IMR-90 (cell line): ENCODE results near the gene IL1A. TPM values are rescaled to one million over a fixed set of nuclear protein-coding genes. Genes with fewer than 3 reads are reported as not detected.

Experiments used
- ATAC-seq: fragments of 200-7000 bp; cut with Tn5 transposase; 2 replicates; pipeline ENCODE4 v1.9.1; 2020; ENCODE audit warnings: low read depth, mild to moderate bottlenecking, moderate library complexity
- BruUV-seq: library from RNA; stranded (reverse); fragments of 400-500 nt; replicated peaks from 2 replicates; lab custom pipeline; 2021; lab: Mats Ljungman, UMichigan
- CTCF ChIA-PET: fragments of 300-600 bp; formaldehyde crosslinking; extraction: SDS; loops from one replicate; lab custom pipeline; 2021; ENCODE audit warnings: antibody characterized with exemption; lab: Yijun Ruan, JAX
- POLR2A ChIA-PET: fragments of 300-600 bp; sonication (Branson Sonifier 250); formaldehyde crosslinking; loops from one replicate; lab custom pipeline; 2022; ENCODE audit warnings: antibody characterized with exemption; ENCODE audit not compliant: unreplicated experiment; lab: Charles Lee
- DNase-seq: peaks from one replicate; pipeline ENCODE4 v3.0.0; 2013
- H2AFZ ChIP-seq: replicated peaks from 2 replicates; pipeline ENCODE3; 2013; ENCODE audit warnings: low read length, mild to moderate bottlenecking; ENCODE audit not compliant: poor library complexity
- H2AK5ac ChIP-seq: 2 replicates; pipeline ENCODE4 v1.6.1; 2013; ENCODE audit warnings: low read depth, low read length, inconsistent platforms
- H2AK9ac ChIP-seq: replicated peaks from 2 replicates; pipeline ENCODE3; 2013; ENCODE audit warnings: mild to moderate bottlenecking, low read depth, low read length, moderate library complexity; ENCODE audit not compliant: poor library complexity
- H2BK120ac ChIP-seq: 2 replicates; pipeline ENCODE4 v1.6.1; 2013; ENCODE audit warnings: low read depth, low read length, inconsistent platforms
- H2BK15ac ChIP-seq: 3 replicates; pipeline ENCODE4 v1.6.1; 2013; ENCODE audit warnings: low read depth, low read length, inconsistent platforms
- H2BK20ac ChIP-seq: 2 replicates; pipeline ENCODE4 v1.6.1; 2013; ENCODE audit warnings: low read depth, mild to moderate bottlenecking, inconsistent platforms, low read length, moderate library complexity
- H2BK5ac ChIP-seq: 2 replicates; pipeline ENCODE4 v1.6.1; 2013; ENCODE audit warnings: mild to moderate bottlenecking, low read depth, low read length, inconsistent platforms; ENCODE audit not compliant: poor library complexity, severe bottlenecking
- H3K14ac ChIP-seq: replicated peaks from 2 replicates; pipeline ENCODE4 v1.6.1; 2013; ENCODE audit warnings: low read depth, low read length, inconsistent platforms
- H3K18ac ChIP-seq: 2 replicates; pipeline ENCODE4 v1.6.1; 2013; ENCODE audit warnings: low read depth, low read length, control low read depth
- H3K23ac ChIP-seq: 2 replicates; pipeline ENCODE4 v1.6.1; 2013; ENCODE audit warnings: low read depth, low read length, inconsistent platforms
- H3K27ac ChIP-seq: 2 replicates; pipeline ENCODE4 v1.5.1; 2013; ENCODE audit warnings: mild to moderate bottlenecking, control low read depth, low read length; ENCODE audit not compliant: insufficient read depth
- H3K27me3 ChIP-seq: 2 replicates; pipeline ENCODE4 v1.6.1; 2013; ENCODE audit warnings: low read length; ENCODE audit not compliant: control insufficient read depth, insufficient read depth
- H3K36me3 ChIP-seq: 2 replicates; pipeline ENCODE4 v1.6.1; 2013; ENCODE audit warnings: low read length, mixed read lengths; ENCODE audit not compliant: control insufficient read depth, insufficient read depth
- H3K4ac ChIP-seq: 2 replicates; pipeline ENCODE4 v1.6.1; 2013; ENCODE audit warnings: low read depth, low read length, inconsistent platforms
- H3K4me1 ChIP-seq: 2 replicates; pipeline ENCODE4 v1.6.1; 2013; ENCODE audit warnings: low read length, mixed read lengths; ENCODE audit not compliant: control insufficient read depth, insufficient read depth
- H3K4me2 ChIP-seq: 2 replicates; pipeline ENCODE4 v1.6.1; 2013; ENCODE audit warnings: low read depth, mild to moderate bottlenecking, control low read depth, low read length, moderate library complexity
- H3K4me3 ChIP-seq: 2 replicates; pipeline ENCODE4 v1.5.1; 2013; ENCODE audit warnings: low read depth, mild to moderate bottlenecking, control low read depth, low read length, moderate library complexity; ENCODE audit not compliant: insufficient read depth
- H3K56ac ChIP-seq: 2 replicates; pipeline ENCODE4 v1.6.1; 2013; ENCODE audit warnings: low read length, inconsistent platforms; ENCODE audit not compliant: insufficient read depth; ENCODE audit errors: extremely low read depth
- H3K79me1 ChIP-seq, 2 experiments: 2 replicates each; pipeline ENCODE4 v1.6.1; 2013; ENCODE audit warnings: low read length in 2 of 2, inconsistent platforms in 1 of 2, low read depth in 1 of 2
- H3K9ac ChIP-seq: 2 replicates; pipeline ENCODE4 v1.6.1; 2013; ENCODE audit warnings: low read depth, low read length, control low read depth
- H3K9me1 ChIP-seq: 2 replicates; pipeline ENCODE4 v1.6.1; 2013; ENCODE audit warnings: low read length, inconsistent platforms; ENCODE audit not compliant: insufficient read depth
- H3K9me3 ChIP-seq: 2 replicates; pipeline ENCODE4 v1.6.1; 2013; ENCODE audit warnings: low read length; ENCODE audit not compliant: control insufficient read depth, insufficient read depth
- H4K20me1 ChIP-seq: 2 replicates; pipeline ENCODE4 v1.6.1; 2013; ENCODE audit warnings: low read length, inconsistent platforms; ENCODE audit not compliant: insufficient read depth
- H4K5ac ChIP-seq: 2 replicates; pipeline ENCODE4 v1.6.1; 2013; ENCODE audit warnings: mild to moderate bottlenecking, low read depth, low read length, control low read depth
- H4K8ac ChIP-seq, 2 experiments: 2 replicates each; pipeline ENCODE4 v1.6.1; 2013; ENCODE audit warnings: low read depth in 2 of 2, low read length in 2 of 2, control low read depth in 1 of 2, inconsistent platforms in 1 of 2
- H4K91ac ChIP-seq: 2 replicates; pipeline ENCODE4 v1.6.1; 2013; ENCODE audit warnings: low read depth, low read length, inconsistent platforms; ENCODE audit not compliant: insufficient read depth
- CEBPB ChIP-seq: IDR thresholded peaks from 2 replicates; pipeline ENCODE4 v1.6.1; 2012; ENCODE audit warnings: low read depth, low read length, improper control_type of control experiment
- NFE2L2 ChIP-seq: fragments of 150-350 bp; IDR thresholded peaks from 2 replicates; pipeline ENCODE4 v1.6.1; 2016; ENCODE audit warnings: low read depth, mild to moderate bottlenecking, low read length
- POLR2A ChIP-seq: IDR thresholded peaks from 2 replicates; pipeline ENCODE4 v1.6.1; 2012; ENCODE audit warnings: mild to moderate bottlenecking, low read depth, low read length
- RAD21 ChIP-seq: IDR thresholded peaks from 2 replicates; pipeline ENCODE4 v1.6.1; 2012; ENCODE audit warnings: low read length, improper control_type of control experiment
- RFX5 ChIP-seq: IDR thresholded peaks from 2 replicates; pipeline ENCODE4 v1.8.0; 2012; ENCODE audit warnings: low read depth, mild to moderate bottlenecking, low read length, moderate library complexity
- WGBS, 2 experiments: methylation state at CpG; one replicate each; pipeline versions ENCODE4 v1.1.5 to v1.1.7; 2013; ENCODE audit warnings: missing lambda C conversion rate in 2 of 2; ENCODE audit not compliant: insufficient read length in 1 of 2; ENCODE audit errors: extremely low coverage in 2 of 2; 5-methylcytosine and 5-hydroxymethylcytosine counted together
- dilution Hi-C: fragments of 300-500 bp; cut with HindIII; formaldehyde crosslinking; loops from one replicate; pipeline ENCODE4 v1.14.3; 2018; ENCODE audit warnings: low sequenced_read_pairs; ENCODE audit not compliant: unreplicated experiment
- in situ Hi-C: fragments of 300-500 bp; cut with MboI; formaldehyde crosslinking; loops from 3 replicates; pipeline ENCODE4 v1.14.3; 2019; ENCODE audit warnings: low sequenced_read_pairs, inconsistent platforms, mixed read lengths
- intact Hi-C: fragments of 100-400 bp; cut with micrococcal nuclease; formaldehyde crosslinking; loops from 2 replicates; pipeline ENCODE4 v1.10.0; 2022
- polyA plus RNA-seq, 3 experiments: library from polyadenylated mRNA; depleted of rRNA; stranded (reverse); fragments of >200 nt; gene quantifications; 2 replicates each; pipeline ENCODE4 v1.2.3, GENCODE V29; 2012; ENCODE audit warnings: low replicate concordance in 1 of 3
- total RNA-seq: library from RNA; depleted of rRNA; stranded (reverse); fragments of >200 nt; gene quantifications from 2 replicates; pipeline ENCODE4 v1.2.3, GENCODE V29; 2012
- TF ChIP-seq, protein P1 (sequence below): fragments of 150-350 bp; IDR thresholded peaks from 2 replicates; pipeline ENCODE4 v1.6.1; 2017; ENCODE audit warnings: mild to moderate bottlenecking, antibody characterized with exemption, low read length, low read depth
- TF ChIP-seq, protein P2 (sequence below): fragments of 150-350 bp; IDR thresholded peaks from 2 replicates; pipeline ENCODE4 v1.6.1; 2016; ENCODE audit warnings: low read depth, mild to moderate bottlenecking, low read length, moderate library complexity, borderline replicate concordance
- TF ChIP-seq, protein P3 (sequence below): conservative IDR thresholded peaks from 2 replicates; pipeline ENCODE4 v1.5.1; 2012; ENCODE audit warnings: mild to moderate bottlenecking, low read depth, low read length, improper control_type of control experiment

The IL1A gene
- total and polyA plus RNA-seq, 2 of the 4 experiments (the other 2 are of a cell fraction) = 0.48 to 1.1 TPM

DNA sequence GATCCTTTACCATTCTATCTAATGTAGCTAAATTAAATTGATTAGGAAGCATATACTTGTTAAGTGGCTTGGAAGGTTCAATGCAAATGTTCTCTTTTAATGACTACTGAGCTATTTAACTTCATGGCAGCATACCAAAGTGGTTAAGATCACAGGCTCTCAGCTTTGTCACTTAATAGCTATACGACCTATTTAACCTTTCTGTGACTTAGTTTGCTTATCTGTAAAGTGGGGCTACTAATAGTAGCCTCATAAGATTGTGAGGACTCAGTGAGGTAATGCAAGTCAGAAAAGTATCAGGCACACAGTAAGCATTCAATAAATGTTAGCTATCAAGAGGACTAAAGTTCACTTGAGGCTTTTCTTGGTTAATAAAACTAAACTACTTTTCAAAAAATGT, 24.1 kb downstream of the IL1A start:
- Histone ChIP-seq H2BK15ac (no peak overlapping the region), H2AK9ac (no peak overlapping the region), H3K9ac (no peak overlapping the region), H2BK20ac (no peak overlapping the region), H2BK120ac (no peak overlapping the region), H3K9me1 (no peaks in the 10 kb centered on the region), H3K27me3 (no peaks in the 10 kb centered on the region), H2AFZ (no peak overlapping the region), H3K9me3 (no peaks in the 10 kb centered on the region), H4K8ac (no peak overlapping the region), H4K5ac (no peak overlapping the region), H2BK5ac (no peak overlapping the region), H3K18ac (no peak overlapping the region), H3K4me1 (peaks cover 3% of the 10 kb centered on the region), H3K14ac (no peak overlapping the region), H3K56ac (no peak overlapping the region), H3K4me2 (no peak overlapping the region), H4K20me1 (no peaks in the 10 kb centered on the region), H4K91ac (no peak overlapping the region), H3K79me1 (peaks cover 41 to 67% of the 10 kb centered on the region in 2 experiments), H3K36me3 (no peaks in the 10 kb centered on the region; the same call in 1 of the 2 replicates), H3K27ac (no peak overlapping the region), H3K4me3 (no peak overlapping the region), H3K23ac (peak overlapping the region; percentile 2; the same call in 1 of the 2 replicates), H2AK5ac (no peak overlapping the region), H3K4ac (no peak overlapping the region)
- no TSS peak for BruUV-seq
- dilution Hi-C loops = no loop called here
- CTCF ChIA-PET = interaction anchor here (1.1 to 1.9 kb wide), 2 partner anchors 11 to 182 kb away, joined by 3 to 7 read pairs; no protein-coding TSS in a partner anchor
- DNase-seq = no peak
- TF ChIP-seq POLR2A (no peak), CEBPB (no peak), RAD21 (no peak), RFX5 (no peak), NFE2L2 (no peak)
- TF ChIP-seq, protein P1, sequence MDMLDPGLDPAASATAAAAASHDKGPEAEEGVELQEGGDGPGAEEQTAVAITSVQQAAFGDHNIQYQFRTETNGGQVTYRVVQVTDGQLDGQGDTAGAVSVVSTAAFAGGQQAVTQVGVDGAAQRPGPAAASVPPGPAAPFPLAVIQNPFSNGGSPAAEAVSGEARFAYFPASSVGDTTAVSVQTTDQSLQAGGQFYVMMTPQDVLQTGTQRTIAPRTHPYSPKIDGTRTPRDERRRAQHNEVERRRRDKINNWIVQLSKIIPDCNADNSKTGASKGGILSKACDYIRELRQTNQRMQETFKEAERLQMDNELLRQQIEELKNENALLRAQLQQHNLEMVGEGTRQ = no peak
- TF ChIP-seq, protein P2, sequence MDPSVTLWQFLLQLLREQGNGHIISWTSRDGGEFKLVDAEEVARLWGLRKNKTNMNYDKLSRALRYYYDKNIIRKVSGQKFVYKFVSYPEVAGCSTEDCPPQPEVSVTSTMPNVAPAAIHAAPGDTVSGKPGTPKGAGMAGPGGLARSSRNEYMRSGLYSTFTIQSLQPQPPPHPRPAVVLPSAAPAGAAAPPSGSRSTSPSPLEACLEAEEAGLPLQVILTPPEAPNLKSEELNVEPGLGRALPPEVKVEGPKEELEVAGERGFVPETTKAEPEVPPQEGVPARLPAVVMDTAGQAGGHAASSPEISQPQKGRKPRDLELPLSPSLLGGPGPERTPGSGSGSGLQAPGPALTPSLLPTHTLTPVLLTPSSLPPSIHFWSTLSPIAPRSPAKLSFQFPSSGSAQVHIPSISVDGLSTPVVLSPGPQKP = no peak
- TF ChIP-seq, protein P3, sequence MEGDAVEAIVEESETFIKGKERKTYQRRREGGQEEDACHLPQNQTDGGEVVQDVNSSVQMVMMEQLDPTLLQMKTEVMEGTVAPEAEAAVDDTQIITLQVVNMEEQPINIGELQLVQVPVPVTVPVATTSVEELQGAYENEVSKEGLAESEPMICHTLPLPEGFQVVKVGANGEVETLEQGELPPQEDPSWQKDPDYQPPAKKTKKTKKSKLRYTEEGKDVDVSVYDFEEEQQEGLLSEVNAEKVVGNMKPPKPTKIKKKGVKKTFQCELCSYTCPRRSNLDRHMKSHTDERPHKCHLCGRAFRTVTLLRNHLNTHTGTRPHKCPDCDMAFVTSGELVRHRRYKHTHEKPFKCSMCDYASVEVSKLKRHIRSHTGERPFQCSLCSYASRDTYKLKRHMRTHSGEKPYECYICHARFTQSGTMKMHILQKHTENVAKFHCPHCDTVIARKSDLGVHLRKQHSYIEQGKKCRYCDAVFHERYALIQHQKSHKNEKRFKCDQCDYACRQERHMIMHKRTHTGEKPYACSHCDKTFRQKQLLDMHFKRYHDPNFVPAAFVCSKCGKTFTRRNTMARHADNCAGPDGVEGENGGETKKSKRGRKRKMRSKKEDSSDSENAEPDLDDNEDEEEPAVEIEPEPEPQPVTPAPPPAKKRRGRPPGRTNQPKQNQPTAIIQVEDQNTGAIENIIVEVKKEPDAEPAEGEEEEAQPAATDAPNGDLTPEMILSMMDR = no peak
- ATAC-seq = no peak
- in situ Hi-C loops = no loop called here
- intact Hi-C loops = loop anchor here (5.0 kb wide), 1 partner anchor 122 kb away; no protein-coding TSS in a partner anchor
- WGBS, 2 experiments = no CpG with 5 or more reads among the region's 1 CpG
- POLR2A ChIA-PET = no interaction called here
